K562 (cell line): ENCODE results near the gene FIZ1. TPM values are rescaled to one million over a fixed set of nuclear protein-coding genes. Genes with fewer than 3 reads are reported as not detected.

Experiments used
- BCL6 ChIP-seq: fragments of 250-450 bp; sonication (Bioruptor Pico); IDR thresholded peaks from 2 replicates; pipeline ENCODE4 v1.4.0; 2020
- CBX2 ChIP-seq: fragments of 200-600 bp; sonication (generic); IDR thresholded peaks from one replicate; pipeline ENCODE4 v1.6.1; 2012; ENCODE audit warnings: mild to moderate bottlenecking, low read length, inconsistent platforms; ENCODE audit not compliant: insufficient read depth, poor library complexity, severe bottlenecking
- CREBBP ChIP-seq: IDR thresholded peaks from one replicate; pipeline ENCODE4 v1.6.1; 2012; ENCODE audit warnings: low read depth, mild to moderate bottlenecking, control low read depth, inconsistent platforms, low read length
- DDX20 ChIP-seq: fragments of 450-650 bp; IDR thresholded peaks from 2 replicates; pipeline ENCODE4 v1.6.1; 2016; ENCODE audit warnings: missing genetic modification characterization, low read depth, mild to moderate bottlenecking, missing compliant biosample characterization, moderate library complexity
- HDAC6 ChIP-seq: IDR thresholded peaks from 2 replicates; pipeline ENCODE4 v1.6.1; 2012; ENCODE audit warnings: low read depth, mild to moderate bottlenecking, control low read depth, inconsistent platforms, low read length, moderate library complexity
- HNRNPK ChIP-seq: fragments of 200-400 bp; formaldehyde crosslinking; IDR thresholded peaks from one replicate; pipeline ENCODE4 v1.6.1; 2018; ENCODE audit warnings: mild to moderate bottlenecking, low read depth, low read length; ENCODE audit not compliant: poor library complexity, severe bottlenecking
- KDM5B ChIP-seq: fragments of 200-600 bp; sonication (generic); IDR thresholded peaks from 2 replicates; pipeline ENCODE4 v1.6.1; 2012; ENCODE audit warnings: low read depth, mild to moderate bottlenecking, moderate library complexity, low read length, control low read depth, inconsistent platforms; ENCODE audit not compliant: insufficient replicate concordance
- KLF13 ChIP-seq: fragments of 450-650 bp; IDR thresholded peaks from 2 replicates; pipeline ENCODE4 v1.6.1; 2016; ENCODE audit warnings: missing genetic modification characterization, low read depth, mild to moderate bottlenecking, missing compliant biosample characterization, moderate library complexity, borderline replicate concordance
- KLF16 ChIP-seq: IDR thresholded peaks from 2 replicates; pipeline ENCODE4 v1.6.1; 2016; ENCODE audit warnings: antibody characterized with exemption
- NCOA2 ChIP-seq, 2 experiments: fragments of 450-650 bp; IDR thresholded peaks; 2 replicates each; pipeline ENCODE4 v1.6.1; 2018; ENCODE audit warnings: mild to moderate bottlenecking in 2 of 2, moderate library complexity in 1 of 2; ENCODE audit not compliant: partially characterized antibody in 2 of 2
- PHB2 ChIP-seq: fragments of 450-650 bp; IDR thresholded peaks from 2 replicates; pipeline ENCODE4 v1.6.1; 2017; ENCODE audit warnings: low read depth
- RBM39 ChIP-seq: fragments of 200-400 bp; formaldehyde crosslinking; optimal IDR thresholded peaks from 2 replicates; pipeline ENCODE3; 2018; ENCODE audit warnings: low read depth, low read length
- SMC3 ChIP-seq: conservative IDR thresholded peaks from 2 replicates; pipeline ENCODE4 v1.6.1; 2011; ENCODE audit warnings: low read depth, low read length, improper control_type of control experiment; ENCODE audit not compliant: insufficient read depth
- SP1 ChIP-seq: sonication (generic); formaldehyde crosslinking; IDR thresholded peaks from 2 replicates; pipeline ENCODE4 v1.8.1; 2022; ENCODE audit warnings: mild to moderate bottlenecking, missing genetic modification reagents
- SREBF2 ChIP-seq: sonication (generic); formaldehyde crosslinking; IDR thresholded peaks from 2 replicates; pipeline ENCODE4 v1.4.0; 2020; ENCODE audit warnings: mild to moderate bottlenecking, missing genetic modification reagents
- SRSF3 ChIP-seq: fragments of 200-400 bp; formaldehyde crosslinking; IDR thresholded peaks from 2 replicates; pipeline ENCODE4 v1.6.1; 2016; ENCODE audit warnings: mild to moderate bottlenecking, low read length, moderate library complexity; ENCODE audit not compliant: insufficient read depth
- TAF1 ChIP-seq: IDR thresholded peaks from 2 replicates; pipeline ENCODE4 v1.6.1; 2011; ENCODE audit warnings: mild to moderate bottlenecking, low read length, moderate library complexity; ENCODE audit not compliant: insufficient read depth, control insufficient read depth, severe bottlenecking; ENCODE audit errors: extremely low read depth
- THAP7 ChIP-seq: fragments of 250-450 bp; sonication (Bioruptor Pico); IDR thresholded peaks from 2 replicates; pipeline ENCODE4 v1.5.0; 2021
- XRCC4 ChIP-seq: IDR thresholded peaks from one replicate; pipeline ENCODE4 v1.6.1; 2011; ENCODE audit not compliant: insufficient read depth, insufficient read length; ENCODE audit errors: extremely low read depth
- XRCC5 ChIP-seq: fragments of 200-400 bp; formaldehyde crosslinking; IDR thresholded peaks from 2 replicates; pipeline ENCODE4 v1.6.1; 2017; ENCODE audit warnings: low read depth, mild to moderate bottlenecking, low read length
- ZBTB34 ChIP-seq: fragments of 250-450 bp; sonication (Bioruptor Pico); IDR thresholded peaks from 2 replicates; pipeline ENCODE4 v1.8.0; 2021; ENCODE audit warnings: mild to moderate bottlenecking, moderate library complexity
- ZFP36 ChIP-seq: fragments of 150-350 bp; IDR thresholded peaks from 2 replicates; pipeline ENCODE4 v1.6.1; 2018; ENCODE audit warnings: low read length, low read depth; ENCODE audit not compliant: partially characterized antibody
- ZKSCAN8 ChIP-seq: fragments of 200-800 bp; sonication (Bioruptor generic); IDR thresholded peaks from 2 replicates; pipeline ENCODE4 v1.6.1; 2016; ENCODE audit warnings: missing genetic modification characterization, missing compliant biosample characterization
- ZNF140 ChIP-seq: fragments of 250-450 bp; sonication (Bioruptor Pico); IDR thresholded peaks from 2 replicates; pipeline ENCODE4 v1.8.0; 2021; ENCODE audit warnings: moderate library complexity, mild to moderate bottlenecking, inconsistent platforms
- ZNF175 ChIP-seq: fragments of 200-800 bp; sonication (Bioruptor generic); IDR thresholded peaks from 2 replicates; pipeline ENCODE4 v1.6.1; 2016; ENCODE audit warnings: low read depth, mild to moderate bottlenecking, missing genetic modification characterization, missing compliant biosample characterization
- ZNF232 ChIP-seq: sonication (generic); formaldehyde crosslinking; IDR thresholded peaks from 2 replicates; pipeline ENCODE4 v1.8.0; 2022; ENCODE audit warnings: mild to moderate bottlenecking, missing genetic modification reagents
- ZNF699 ChIP-seq: fragments of 250-450 bp; sonication (Bioruptor Pico); IDR thresholded peaks from 2 replicates; pipeline ENCODE4 v1.8.0; 2021; ENCODE audit warnings: mild to moderate bottlenecking, moderate library complexity; ENCODE audit not compliant: insufficient replicate concordance
- ZNF785 ChIP-seq: fragments of 250-450 bp; sonication (Bioruptor Pico); IDR thresholded peaks from 2 replicates; pipeline ENCODE4 v1.4.0; 2020; ENCODE audit warnings: mild to moderate bottlenecking
- polyA plus RNA-seq, 8 experiments: library from polyadenylated mRNA; depleted of rRNA in 4 of 8; stranded (reverse) in 5 of 8; unstranded in 3 of 8; fragments of >200 nt; fragmentation: Nextera tagmentation in 2 of 8; fragmentation: Illumina TruSeq in 1 of 8; extraction: Ambion mirVana in 2 of 8; extraction: Trizol in 1 of 8; gene quantifications; 2 replicates each; pipeline versions ENCODE4 v1.2.1 to v1.2.3, GENCODE V29; 2011 to 2014; ENCODE audit warnings: inconsistent platforms in 1 of 8, missing spikeins in 1 of 8
- total RNA-seq, 7 experiments: library from RNA; depleted of rRNA in 6 of 7; stranded (reverse); fragments of >200 nt in 6 of 7; fragmentation: Illumina TruSeq in 2 of 7; extraction: Trizol in 2 of 7; gene quantifications; 2 replicates each; pipeline versions ENCODE4 v1.2.1 to v1.2.3, GENCODE V29; 2011 to 2021; ENCODE audit warnings: low replicate concordance in 1 of 7
- TF ChIP-seq, protein P1 (sequence below), 2 experiments: fragments of 450-650 bp in 1 of 2; sonication (generic) in 1 of 2; formaldehyde crosslinking; conservative IDR thresholded peaks; 2 replicates each; pipeline versions ENCODE4 v1.4.0 to v1.8.1; 2020 to 2022; ENCODE audit warnings: mild to moderate bottlenecking in 1 of 2, missing genetic modification reagents in 1 of 2

Gene FIZ1
- total and polyA plus RNA-seq, 9 of the 15 experiments (the other 6 are each of a cell fraction or from before 2014, with no cell fraction given) = 0.79 to 17.5 (median 5.5) TPM

- TF ChIP-seq PHB2 (no peak), HNRNPK (no peak), ZNF699 (CRISPR knock-in tag) (no peak), ZNF232 (CRISPR knock-in tag) (no peak; the same call in 1 of the 2 replicates), DDX20 (tag) (no peak), BCL6 (CRISPR knock-in tag) (no peak), ZKSCAN8 (CRISPR knock-in tag) (no peak), KLF16 (no peak), SMC3 (no peak), CBX2 (no peak), ZNF140 (CRISPR knock-in tag) (no peak), THAP7 (no peak), CREBBP (no peak), RBM39 (no peak), KDM5B (peak; percentile 4), ZNF785 (CRISPR knock-in tag) (no peak), ZNF175 (CRISPR knock-in tag) (no peak), SP1 (CRISPR knock-in tag) (peak; percentile 98), NCOA2 (IDR thresholded peaks at IDR 0.05; ENCODE audit: partially characterized antibody in 2 of 2) (no peak), SRSF3 (no peak), HDAC6 (no peak), TAF1 (peak; percentile 38), ZBTB34 (CRISPR knock-in tag) (no peak), KLF13 (no peak), XRCC5 (no peak), XRCC4 (no peak), SREBF2 (CRISPR knock-in tag) (no peak), ZFP36 (no peak)
- TF ChIP-seq, protein P1, sequence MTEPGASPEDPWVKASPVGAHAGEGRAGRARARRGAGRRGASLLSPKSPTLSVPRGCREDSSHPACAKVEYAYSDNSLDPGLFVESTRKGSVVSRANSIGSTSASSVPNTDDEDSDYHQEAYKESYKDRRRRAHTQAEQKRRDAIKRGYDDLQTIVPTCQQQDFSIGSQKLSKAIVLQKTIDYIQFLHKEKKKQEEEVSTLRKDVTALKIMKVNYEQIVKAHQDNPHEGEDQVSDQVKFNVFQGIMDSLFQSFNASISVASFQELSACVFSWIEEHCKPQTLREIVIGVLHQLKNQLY (CRISPR knock-in tag; conservative IDR thresholded peaks at IDR 0.05) = no peak
Observed at GRCh38 chr19:55599468-55599841, at the start of gene FIZ1 (continued).
